Stimulated activated CD4-positive, alpha-beta T cell treated with anti-CD3 and anti-CD28 coated beads, Interleukin-1b, Interleukin-23, amount 100 ng/mL, for 48 hours (primary cell): ENCODE data around the gene LYZL1.
"Not testable (repeated sequence)": the region's sequence is repeated elsewhere in the genome, so short reads cannot be mapped to it uniquely, and the experiment has no call there.

Experiments used
- DNase-seq: peaks from one replicate; pipeline ENCODE4 v3.0.0-alpha.2; 2020

LYZL1 gene

GRCh38 chr10:29310463-29310862, 21.6 kb downstream of the LYZL1 start:
- DNase-seq: not testable (repeated sequence)

DNA sequence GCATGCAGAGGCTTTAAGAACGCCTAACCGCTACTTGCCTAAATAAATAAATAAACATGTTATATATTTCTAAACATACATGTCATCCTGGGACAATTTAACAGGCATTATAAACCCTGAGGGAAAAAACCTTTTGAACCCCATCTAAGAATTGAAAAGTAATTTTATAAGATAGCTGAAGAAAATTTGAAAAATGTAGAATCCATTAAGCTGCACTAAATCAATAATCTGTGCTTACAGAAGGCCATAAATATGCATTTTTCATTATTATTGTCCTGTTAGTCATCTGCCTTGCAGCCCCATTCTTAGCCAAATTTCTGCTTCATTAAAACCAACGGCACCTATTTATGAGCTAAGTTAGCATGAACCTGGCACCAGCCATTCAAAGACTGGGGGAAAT, 24.2 kb downstream of the LYZL1 start:
- no peak for DNase-seq

DNA sequence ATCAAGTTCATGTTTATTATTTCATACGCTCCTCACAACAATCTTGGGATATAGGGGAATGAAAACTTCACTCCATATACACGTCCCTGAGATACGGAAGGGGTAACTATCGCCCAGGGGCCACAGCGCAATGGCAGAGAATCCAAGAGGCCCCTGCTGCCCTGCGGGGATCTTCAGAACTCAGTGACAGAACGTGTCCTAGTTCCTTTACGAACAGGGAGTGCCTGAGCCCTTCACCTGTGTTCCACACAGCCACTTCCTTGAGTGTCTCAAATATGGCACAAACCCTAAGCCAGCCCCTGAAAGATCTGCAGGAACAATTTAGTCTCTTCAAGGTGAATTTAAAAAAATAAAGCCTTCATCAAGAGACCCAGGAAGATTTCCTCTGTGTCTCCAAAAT, 25.9 kb downstream of the LYZL1 start:
- no peak for DNase-seq

GRCh38 chr10:29315814-29316213, 26.9 kb downstream of the LYZL1 start:
- no peak for DNase-seq

DNA sequence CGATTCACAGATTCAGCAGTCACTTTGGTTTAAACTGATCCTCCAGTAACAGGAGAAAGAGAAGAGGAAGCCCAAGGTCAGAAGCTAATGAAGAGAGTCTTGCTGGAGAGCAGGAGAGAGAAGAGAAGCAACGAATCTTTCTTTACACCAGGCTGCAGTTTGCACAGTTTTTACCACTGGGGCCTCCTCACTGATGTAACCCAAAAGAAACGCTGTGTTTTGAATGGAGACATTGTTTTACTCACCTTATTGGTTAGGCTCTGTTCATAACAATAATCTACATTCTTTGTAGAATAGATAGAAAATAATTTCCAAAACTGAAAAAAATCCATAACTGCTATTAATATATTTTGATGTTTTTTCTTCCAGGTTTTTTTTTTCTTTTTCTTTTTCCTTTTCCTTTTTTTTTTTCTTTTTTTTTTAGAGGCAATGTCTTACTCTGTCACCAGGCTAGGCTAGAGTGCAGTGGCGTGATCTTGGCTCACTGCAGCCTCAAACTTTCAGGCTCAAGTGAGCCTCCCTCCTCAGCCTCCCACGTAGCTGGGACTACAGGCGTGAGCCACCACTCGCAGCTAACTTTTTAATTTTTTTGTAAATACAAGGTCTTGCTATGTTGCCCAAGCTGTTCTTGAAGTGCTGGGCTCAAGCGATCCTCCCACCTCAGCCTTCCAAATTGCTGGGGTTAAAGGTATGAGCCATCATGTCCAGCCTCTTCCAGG, 27.6 kb downstream of the LYZL1 start:
- DNase-seq: no peak

GRCh38 chr10:29317027-29317420, 28.2 kb downstream of the LYZL1 start:
- no peak for DNase-seq

DNA sequence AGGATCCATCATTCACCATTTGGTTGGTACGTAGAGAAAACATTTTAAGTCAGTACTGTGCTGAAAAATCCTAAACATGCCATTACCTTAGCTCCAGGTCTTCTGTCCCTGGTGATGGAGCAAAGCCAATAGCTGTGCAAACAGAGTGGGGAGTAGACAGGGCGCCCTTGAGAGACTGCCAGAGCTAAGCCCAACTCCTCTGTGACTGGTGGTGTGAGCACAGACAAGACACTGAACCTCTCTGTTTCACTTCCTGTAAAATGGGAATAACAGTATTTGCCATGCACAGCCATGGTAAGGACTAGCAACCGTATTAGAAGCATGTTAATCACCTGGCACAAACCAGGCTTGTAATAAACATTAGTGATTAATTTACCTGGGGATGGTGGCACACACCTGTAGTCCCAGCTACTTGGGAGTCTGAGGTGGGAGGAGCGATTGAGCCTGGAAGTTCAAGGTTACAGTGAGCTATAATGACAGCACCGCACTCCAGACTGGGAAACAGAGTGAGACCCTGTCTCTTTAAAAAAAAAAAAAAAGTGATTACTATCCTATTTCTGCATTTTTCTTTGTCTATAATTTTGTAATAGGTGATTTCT, 28.7 kb downstream of the LYZL1 start:
- DNase-seq: no peak

- DNase-seq: not testable (repeated sequence)
These were observed 29.5 kb downstream of the LYZL1 start for GRCh38 chr10:29318141-29319071.

- DNase-seq: no peak
These were observed 30.4 kb downstream of the LYZL1 start for GRCh38 chr10:29319205-29319781.

DNA sequence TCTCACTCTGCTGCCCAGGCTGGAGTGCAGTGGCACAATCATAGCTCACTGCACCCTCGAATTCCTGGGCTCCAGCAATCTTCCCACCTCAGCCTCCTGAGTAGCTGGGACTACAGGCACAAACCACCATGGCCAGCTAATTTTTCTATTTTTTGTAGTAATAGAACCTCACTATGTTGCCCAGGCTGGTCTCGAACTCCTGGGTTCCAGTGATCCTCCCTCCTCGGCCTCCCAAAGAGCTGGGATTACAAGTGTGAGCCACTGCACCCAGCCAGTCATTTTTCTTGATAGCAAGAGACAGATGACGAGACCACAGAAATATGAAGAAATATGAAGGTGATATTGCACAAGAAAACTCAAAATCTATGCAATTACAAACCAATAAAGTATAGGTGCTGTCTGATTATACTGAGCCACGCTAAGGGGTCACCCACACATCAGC, 31.8 kb downstream of the LYZL1 start:
- DNase-seq: not testable (repeated sequence)

- no peak for DNase-seq
These were observed 32.8 kb downstream of the LYZL1 start for GRCh38 chr10:29321656-29322055.

DNA sequence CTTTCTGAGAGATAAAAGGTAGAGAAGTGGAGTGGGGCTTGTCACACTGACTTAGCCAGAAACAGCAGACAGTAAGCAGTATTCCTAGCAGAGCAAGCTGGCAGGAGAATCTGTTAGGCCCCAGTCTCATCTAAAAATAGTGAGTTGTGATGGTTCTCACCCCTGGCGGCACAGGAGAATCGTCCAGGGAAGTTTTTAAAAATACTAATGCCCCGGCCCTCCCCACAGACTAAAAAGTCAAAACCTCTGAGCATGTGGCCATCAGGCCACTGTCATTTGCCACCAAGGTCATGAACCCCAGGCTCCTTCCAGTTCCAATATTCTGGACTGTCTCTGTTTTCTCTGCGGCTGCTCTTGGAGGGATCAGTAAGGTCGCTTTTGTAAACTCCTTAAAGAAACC, 34.0 kb downstream of the LYZL1 start:
- no peak for DNase-seq

GRCh38 chr10:29323367-29323766, 34.5 kb downstream of the LYZL1 start:
- DNase-seq: no peak

DNA sequence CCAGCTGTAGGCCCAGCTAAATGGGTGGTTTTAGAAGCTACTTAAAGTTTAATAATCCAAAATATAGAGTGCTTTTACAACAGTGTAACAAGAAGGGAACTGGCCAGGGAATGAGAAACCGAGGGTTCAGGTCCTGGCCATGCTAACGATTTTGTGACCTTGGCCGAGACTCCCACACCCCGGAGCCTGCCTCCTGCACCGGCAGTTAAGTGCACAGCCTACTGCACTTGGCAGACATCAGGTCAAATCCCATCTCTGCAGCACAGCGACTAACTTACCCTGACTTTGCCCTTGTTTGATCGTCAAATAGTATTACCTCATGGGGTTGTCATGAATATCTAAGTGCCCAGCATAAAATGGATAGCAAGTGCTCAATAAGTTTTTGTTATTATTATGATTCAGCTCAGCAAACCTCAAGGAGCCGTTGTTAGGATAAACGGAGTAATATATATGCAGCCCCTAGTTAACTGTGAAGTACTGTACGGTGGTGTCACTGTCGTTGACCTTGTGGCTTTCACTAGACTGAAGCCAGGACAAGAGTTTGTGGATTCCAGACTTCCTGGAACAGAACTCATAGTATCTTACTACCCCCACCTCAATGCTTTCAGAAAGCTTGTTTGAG, 35.5 kb downstream of the LYZL1 start:
- DNase-seq: no peak

DNA sequence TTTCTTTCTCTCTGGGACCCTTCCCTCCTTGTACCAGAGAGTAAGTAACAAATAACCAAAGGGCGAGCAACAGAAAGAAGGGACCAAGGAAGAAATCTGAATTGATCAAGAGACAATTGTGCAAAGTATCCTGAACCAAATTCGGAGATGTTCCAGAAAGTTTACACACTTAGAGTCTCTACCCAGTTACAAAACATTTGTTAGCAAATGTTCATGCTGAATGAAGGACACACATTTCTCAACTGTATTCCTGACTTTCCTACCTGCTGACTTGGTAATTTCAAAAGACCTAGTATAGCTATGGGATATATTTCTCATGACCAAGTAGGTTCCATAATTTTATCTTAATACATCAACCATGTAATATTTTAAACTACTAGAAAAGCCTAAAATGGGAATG, 37.4 kb downstream of the LYZL1 start:
- no peak for DNase-seq

DNA sequence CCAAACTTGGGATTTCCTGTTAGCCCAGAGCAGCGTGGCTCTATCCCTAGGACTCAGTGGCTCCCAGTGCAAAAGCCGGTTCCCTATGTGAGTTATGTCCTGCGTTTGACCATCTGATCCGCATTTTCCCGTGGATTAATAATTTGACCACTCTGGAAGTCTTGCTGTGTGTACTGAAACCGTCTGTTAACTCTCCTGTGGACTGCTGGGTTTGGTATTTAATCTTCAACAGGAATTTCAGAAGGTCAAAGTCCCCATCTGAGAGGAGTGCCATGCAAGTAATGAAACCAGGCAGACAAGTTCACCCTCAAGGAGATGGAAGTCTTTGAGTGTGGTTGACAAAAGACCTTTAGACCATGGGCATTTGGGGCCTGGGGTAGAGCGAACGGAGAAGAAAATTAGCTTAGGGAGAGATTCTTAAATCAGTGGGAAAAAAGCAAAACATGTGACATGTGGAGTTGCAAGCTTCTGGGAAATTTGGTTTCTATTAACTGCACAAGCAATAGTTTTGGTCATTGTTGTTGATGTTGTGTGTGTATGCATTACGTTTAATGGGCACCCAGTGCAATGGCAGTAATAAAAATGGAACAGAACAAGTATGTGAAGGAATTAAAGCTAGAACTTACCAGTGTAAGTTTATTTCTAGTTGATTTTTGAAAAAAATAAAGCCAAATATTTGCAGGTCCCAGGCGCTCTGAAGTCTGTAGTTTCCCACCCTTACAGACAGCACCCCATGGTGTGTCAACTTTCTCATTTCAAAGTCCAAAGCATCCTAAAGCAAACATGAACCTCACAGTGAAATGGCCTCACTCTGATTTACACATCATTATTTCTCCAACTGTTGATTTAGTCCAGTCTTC, 38.2 kb downstream of the LYZL1 start:
- no peak for DNase-seq

DNA sequence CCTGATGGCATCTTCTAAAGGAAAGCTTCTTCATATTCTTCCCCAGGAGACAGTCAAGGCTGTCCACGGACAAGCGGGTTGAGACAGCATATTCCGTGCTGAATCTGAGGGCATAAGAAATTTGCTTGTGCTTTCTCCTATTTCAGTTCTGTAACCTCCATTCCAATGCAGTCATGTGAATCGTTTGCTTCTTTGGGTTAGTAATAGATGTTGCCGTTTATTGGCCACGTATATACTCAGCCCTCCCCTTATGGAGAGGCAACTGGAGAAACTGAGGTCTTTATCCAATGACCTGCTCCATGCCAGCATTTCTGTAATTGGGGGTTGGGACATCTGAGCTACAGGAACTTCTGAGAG, 38.9 kb downstream of the LYZL1 start:
- DNase-seq: no peak

DNA sequence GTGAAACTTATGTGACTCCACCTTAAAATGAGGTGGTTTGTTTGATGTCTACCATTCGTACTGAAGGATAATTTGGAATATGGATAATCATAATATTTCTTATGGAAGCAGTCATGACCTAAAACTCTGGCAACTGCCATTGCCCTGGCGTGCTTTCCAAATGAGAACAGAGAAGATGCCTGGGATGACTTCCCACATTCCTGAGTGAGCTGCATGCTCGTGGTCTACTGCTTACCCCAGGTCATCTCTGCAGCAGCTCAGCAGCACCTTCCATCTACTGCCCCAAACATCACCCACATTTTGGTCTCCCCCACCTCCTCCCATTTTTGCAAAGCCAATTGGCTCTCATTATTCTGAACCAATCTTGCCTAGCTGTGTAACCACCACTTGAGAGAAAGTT, 40.1 kb downstream of the LYZL1 start:
- DNase-seq: no peak

DNA sequence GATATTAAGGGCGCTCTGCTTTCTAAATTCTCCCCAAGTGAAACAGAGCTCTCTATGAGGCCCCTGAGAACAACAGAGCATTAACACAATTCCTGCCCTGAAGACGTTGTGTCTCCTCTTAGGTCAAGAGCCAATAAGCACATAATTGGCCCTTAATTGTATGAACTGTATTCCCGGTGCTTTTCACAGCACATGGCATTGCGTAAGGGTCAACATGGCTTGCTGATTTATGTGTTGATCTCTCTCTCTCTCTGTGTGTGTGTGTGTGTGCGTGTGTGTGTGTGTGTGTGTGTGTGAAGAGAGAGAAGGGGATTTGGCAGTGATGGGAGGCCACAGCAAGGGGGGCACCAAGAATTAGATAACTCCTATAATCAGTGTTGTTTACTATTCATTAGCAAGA, 40.5 kb downstream of the LYZL1 start:
- DNase-seq: no peak

GRCh38 chr10:29332061-29332760, 43.3 kb downstream of the LYZL1 start:
- no peak for DNase-seq

DNA sequence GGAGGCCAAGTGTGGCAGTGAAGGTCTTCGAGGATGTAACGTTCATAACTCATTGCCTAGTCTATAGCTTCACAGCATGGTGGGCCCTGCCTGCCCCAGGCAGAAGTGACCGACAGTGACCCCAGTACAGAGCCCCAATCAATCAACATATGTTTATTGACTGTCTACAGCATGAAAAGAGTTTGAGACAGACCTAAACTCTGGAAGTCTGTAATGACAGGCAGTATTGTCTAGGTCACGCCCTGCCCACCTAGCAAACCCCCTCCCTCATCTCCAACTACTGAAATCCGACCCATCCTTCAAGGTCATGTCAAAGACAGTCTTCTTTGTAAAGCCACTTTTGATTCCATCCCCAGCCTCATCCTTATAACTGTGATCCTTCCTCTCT, 43.9 kb downstream of the LYZL1 start:
- DNase-seq: no peak
